GM12874 (cell line): ENCODE data around the gene UROC1.

Experiments used
- TF ChIP-seq, protein P1 (sequence below): IDR thresholded peaks from 2 replicates; pipeline ENCODE4 v1.5.1; 2011; ENCODE audit warnings: low read depth, mild to moderate bottlenecking, control low read depth, low read length, moderate library complexity; ENCODE audit not compliant: insufficient read depth

Gene UROC1

DNA sequence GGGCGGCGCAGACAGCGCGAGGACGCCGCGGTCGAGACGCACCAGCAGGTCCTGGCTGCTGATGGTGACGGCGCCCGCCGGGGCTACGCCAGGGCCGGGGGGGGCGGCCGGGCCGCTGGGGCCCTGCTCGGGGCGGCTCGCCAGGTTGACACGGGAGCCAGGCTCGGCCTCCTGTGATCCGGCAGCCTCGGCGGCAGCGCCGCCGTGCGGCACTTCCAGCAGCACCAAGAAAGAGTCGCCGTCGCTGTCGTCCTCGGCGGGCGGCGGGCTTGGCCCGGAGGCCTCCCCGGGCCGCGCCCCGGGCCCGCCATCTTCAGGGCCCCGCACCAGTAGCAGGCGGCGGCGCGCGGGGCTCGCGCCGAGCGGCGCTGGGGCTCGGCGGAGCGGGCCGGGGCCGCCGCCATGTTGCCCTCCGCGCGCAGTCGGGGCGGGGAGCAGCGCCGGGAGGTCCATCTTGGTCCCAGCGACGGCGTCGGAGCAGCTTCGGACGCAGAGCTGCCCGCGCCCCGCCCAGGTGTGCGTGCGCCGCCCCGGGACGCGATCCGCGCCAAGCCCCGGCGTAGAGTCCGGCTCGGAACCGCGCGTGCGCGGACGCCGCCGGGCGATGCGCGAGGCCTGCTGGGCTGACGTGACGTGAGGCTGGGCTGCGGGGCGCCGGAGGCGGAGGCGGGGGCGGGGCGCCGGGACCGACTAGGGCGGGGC is 42.0 kb downstream of the UROC1 start, which contains the start of gene ZXDC:
Gene ZXDC (minus strand): TSS at position 479 of the 702 bp plus-strand sequence. CDS start 26 bp downstream, at position 453.
- TF ChIP-seq, protein P1, sequence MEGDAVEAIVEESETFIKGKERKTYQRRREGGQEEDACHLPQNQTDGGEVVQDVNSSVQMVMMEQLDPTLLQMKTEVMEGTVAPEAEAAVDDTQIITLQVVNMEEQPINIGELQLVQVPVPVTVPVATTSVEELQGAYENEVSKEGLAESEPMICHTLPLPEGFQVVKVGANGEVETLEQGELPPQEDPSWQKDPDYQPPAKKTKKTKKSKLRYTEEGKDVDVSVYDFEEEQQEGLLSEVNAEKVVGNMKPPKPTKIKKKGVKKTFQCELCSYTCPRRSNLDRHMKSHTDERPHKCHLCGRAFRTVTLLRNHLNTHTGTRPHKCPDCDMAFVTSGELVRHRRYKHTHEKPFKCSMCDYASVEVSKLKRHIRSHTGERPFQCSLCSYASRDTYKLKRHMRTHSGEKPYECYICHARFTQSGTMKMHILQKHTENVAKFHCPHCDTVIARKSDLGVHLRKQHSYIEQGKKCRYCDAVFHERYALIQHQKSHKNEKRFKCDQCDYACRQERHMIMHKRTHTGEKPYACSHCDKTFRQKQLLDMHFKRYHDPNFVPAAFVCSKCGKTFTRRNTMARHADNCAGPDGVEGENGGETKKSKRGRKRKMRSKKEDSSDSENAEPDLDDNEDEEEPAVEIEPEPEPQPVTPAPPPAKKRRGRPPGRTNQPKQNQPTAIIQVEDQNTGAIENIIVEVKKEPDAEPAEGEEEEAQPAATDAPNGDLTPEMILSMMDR, result peak; percentile 77

DNA sequence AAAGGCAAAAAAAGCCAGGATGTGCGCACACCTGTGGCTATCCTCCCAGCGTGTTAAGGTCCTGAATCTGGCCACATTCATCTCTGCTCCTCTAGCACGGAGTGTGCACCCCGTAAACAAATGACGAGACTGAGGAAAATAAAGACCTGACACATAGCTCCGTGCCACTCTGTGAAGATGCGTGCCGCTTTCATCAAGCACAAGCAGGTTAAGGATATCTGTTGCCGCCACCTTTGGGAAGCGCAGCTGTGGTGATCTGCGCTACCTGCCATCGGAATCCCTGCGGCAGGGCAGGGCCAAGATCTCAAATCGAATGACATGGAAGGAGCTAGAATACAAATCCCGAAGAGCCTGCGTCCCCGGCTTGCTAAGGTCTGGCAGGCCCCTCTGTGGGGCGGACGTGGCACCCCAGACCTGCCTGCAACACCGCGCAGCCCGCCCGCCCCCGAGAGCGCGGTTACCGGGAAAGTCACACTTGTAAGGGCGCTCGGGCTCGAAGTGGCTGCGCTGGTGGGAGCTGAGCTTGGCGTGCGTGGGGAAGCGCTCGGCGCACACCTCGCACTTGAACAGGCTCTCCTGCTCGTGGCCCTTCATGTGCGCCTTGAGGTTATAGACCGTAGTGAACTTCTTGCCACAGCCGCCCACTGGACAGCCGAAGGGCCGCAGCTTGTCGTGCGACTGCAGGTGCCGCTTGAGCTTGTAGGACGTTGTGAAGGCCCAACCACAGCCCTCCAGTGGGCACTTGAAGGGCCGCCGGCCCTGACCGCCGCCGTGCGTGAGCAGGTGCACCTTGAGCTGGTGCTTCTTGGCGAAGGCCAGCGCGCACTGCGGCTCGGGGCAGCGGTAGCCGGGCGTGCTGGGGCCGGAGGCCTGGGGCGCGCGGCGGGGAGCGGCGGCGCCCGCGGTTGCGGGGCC is 42.8 kb downstream of the UROC1 start:
- TF ChIP-seq, protein P1, result no peak

DNA sequence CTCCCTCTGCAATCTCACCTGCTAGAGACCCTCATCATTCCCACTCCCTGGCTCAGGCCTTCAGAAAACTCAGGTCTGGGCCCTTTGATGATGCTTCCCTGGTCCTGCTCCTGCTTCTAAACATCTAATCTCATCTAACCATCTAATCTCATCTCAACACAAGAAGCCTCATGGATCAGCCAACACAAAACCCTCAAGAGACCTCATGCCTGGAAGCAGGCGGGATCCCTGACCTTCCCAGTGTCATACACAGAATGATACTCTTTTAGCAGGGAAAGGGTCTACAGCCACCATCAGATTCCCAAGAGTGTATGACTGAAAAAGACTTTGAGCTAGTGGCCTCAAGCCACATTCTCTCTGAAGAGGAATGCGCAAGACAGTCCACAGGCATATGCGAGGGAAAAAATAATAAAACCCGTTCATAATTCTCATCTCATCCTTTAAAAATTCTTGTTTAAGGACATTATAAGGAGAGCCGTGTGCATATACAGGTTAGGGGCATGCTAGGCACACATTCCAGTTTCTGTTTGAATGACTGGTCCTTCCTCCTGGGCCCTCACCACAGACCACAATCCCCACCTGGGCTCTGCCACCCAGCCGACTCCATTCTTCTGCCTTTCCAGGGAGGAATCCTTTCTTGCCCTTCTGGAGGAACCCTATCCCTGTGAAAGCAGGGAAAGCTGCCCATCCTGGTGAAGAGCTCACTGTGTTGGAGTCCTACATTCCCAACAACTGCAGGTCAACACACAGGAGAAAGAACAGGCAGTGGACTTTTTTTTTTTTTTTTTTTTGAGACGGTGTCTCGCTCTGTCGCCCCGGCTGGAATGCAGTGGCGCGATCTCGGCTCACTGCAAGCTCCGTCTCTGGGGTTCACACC is 44.0 kb downstream of the UROC1 start:
- TF ChIP-seq, protein P1, result no peak

DNA sequence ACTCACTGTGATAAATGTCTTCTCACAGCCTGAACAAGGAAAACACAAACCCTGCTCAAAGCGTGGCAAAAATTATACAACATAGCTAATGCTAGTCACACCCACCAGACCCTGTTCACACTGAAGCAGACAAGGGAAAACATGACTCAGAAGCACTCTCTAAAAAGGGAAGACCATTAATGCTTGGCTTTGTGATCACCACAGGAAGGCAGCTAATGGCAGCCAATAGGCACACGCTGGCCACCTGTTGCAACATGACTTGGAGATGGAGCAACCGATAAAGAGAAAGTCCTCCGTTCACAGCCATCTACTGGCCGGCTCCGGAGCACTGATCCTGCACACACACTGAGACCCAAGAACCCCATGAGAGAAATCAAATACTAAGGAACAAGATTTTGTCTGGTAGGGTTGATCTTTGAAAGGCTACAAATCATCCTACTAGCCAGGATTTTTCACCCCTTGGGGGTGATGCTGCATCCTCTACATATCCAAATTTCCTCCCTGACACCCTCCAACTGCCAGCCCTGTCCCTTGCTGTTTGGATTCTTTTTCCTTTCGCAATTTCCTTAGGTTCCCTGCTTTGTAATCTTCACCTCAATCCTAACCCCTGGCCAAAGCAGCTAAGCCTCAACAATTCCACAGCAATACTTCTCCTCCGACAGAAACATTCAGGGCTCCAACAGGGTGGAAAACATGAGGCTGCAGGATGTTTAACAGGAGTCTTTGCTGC is 45.1 kb downstream of the UROC1 start:
- TF ChIP-seq, protein P1, result no peak

DNA sequence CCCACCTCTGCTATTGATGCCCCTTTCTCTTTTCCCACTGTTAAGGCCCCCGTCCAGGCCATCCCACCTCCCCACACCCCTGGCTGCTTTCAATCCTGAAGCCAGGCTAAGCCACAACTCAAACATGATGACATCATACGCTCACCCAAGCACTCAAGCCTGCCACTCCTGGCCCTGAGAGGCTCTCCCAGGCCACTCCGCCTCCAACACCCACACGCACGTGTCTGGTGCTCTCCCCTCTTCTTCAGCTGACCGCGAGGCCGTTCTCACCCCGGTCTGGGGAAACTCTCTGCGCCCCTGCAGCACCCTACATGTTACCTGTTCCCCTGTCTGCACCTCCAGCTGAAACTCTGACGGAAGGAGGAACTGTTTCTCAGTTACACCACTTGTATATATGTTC is 48.1 kb downstream of the UROC1 start:
- TF ChIP-seq, protein P1, result no peak

DNA sequence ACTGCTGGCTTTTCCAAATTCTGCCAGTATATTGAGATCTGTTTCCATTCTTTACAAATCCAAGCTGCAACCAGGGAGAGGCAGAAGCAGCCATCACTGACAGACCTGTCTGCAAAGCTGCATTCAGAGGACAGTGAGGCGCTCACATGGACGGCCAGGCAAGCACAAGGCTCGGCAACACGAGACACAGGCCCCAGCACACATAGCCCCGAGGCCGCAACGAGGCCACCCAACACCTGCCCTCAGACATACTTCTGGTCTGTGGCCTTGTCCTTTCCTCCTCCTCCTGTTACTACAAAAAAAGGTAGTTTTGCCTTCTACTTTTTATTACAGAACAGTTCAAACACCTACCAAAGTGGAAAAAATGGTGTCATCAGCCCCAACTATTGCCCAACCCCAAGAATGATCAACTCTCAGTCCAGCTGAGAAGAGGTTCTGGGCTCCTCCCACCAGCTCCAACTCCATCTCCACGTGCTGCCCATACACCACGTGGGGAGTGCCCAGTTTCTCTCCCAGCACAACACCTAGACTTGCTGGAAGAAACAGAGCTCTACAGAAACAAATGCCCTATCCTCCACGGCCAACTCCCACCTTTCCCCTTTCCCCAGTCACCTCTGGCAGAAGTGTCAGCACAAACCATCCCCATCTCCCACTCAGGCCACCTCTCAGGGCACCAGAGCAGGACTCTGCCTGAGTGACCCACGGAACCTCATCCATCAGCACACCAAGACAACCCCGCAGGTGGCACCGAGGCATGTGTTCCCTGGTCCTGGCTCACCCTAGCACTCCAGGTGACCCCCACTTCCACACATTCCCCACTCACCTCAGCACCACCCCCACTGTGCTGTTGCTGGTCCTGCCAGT is 49.3 kb downstream of the UROC1 start:
- TF ChIP-seq, protein P1, result no peak
